GM12864 (cell line): ENCODE data around the gene USH2A.

Experiments
- DNase-seq: peaks from one replicate; pipeline ENCODE4 v3.0.0-alpha.2; 2011; ENCODE audit warnings: low read depth
- H3K4me3 ChIP-seq: 2 replicates; pipeline ENCODE4 v1.5.1; 2011; ENCODE audit warnings: mild to moderate bottlenecking, low read depth, low read length, control low read depth
- TF ChIP-seq, protein P1 (sequence below): IDR thresholded peaks from 2 replicates; pipeline ENCODE4 v1.5.1; 2011; ENCODE audit warnings: low read depth, mild to moderate bottlenecking, moderate library complexity, low read length, control low read depth, inconsistent platforms; ENCODE audit errors: missing control alignments

Gene USH2A

DNA sequence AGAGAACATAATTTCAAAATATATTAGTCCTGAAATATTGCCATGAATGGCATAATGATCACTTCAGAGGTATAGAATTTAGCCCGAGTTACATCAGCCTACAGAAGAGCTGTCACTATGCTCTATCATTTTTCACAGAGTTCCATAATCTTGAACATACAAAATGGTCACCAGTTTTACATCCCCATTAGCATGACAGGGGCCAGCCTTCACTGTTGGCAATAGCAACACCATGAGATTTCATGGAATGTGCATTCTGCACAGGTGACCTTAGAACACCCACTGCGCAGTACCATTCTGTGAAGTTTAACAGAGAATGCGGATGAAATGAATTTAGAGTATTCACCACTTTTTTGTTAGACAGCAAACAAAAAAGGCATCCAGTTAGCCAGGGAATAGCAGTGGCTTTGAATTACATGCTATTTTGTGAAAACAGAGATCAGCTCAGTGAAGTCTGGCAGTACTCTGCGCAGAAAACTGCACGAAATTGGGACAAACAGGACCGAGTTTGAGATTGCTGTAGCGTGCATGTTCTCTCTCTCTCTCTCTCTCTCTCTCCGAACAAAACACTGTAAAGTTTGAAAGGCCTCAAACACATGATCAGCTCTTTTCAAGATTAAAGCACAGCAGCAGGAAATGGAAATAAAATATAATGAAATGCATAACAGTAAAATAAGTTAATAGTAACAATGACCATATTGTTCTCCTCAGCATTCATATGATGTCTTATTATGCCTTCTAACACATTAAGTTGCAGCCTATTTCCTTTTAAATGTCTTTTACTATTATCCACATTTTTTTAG, 349.3 kb downstream of the USH2A start:
- no peak for DNase-seq
- H3K4me3 ChIP-seq, result no peak overlapping the region
- TF ChIP-seq, protein P1, sequence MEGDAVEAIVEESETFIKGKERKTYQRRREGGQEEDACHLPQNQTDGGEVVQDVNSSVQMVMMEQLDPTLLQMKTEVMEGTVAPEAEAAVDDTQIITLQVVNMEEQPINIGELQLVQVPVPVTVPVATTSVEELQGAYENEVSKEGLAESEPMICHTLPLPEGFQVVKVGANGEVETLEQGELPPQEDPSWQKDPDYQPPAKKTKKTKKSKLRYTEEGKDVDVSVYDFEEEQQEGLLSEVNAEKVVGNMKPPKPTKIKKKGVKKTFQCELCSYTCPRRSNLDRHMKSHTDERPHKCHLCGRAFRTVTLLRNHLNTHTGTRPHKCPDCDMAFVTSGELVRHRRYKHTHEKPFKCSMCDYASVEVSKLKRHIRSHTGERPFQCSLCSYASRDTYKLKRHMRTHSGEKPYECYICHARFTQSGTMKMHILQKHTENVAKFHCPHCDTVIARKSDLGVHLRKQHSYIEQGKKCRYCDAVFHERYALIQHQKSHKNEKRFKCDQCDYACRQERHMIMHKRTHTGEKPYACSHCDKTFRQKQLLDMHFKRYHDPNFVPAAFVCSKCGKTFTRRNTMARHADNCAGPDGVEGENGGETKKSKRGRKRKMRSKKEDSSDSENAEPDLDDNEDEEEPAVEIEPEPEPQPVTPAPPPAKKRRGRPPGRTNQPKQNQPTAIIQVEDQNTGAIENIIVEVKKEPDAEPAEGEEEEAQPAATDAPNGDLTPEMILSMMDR, result no peak

DNA sequence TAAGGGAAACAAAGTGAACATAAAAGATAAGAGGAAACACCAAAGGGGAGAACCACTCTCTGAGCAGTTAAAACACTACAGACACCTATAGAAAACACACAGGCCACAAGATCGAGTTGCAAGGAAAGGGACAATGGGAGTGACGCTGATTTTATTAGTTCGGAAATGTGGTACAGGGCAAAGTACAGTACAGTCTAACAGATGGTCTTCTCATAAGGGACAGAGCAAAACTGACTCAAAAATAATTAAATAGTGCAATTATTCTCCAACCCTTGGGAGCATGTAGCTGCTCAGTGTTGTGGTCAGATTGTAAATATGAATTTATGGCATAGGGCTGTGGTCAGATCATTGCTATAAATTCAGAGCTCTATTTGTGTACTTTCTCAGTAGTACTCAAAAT, 352.0 kb downstream of the USH2A start:
- TF ChIP-seq, protein P1, result no peak
- no peak for DNase-seq
- no peak overlapping the region for H3K4me3 ChIP-seq

DNA sequence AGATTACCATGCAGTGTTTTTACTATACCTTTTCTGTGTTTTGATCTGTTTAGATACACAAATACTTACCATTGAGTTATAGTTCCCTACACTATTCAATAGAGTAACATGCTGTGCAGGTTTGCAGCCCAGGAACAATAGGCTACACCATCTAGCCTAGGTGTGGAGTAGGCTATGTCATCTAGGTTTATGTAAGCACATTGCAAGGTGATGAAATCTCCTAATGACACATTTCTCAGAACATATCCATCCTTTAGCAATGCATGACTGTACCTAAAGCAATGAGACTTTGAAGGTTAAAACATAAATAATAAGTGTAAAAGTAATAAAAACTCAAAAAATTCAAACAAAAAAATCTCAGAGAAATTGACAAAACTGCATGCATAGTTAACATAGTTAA, 358.6 kb downstream of the USH2A start:
- TF ChIP-seq, protein P1, result no peak
- no peak for DNase-seq
- H3K4me3 ChIP-seq, result no peak overlapping the region

DNA sequence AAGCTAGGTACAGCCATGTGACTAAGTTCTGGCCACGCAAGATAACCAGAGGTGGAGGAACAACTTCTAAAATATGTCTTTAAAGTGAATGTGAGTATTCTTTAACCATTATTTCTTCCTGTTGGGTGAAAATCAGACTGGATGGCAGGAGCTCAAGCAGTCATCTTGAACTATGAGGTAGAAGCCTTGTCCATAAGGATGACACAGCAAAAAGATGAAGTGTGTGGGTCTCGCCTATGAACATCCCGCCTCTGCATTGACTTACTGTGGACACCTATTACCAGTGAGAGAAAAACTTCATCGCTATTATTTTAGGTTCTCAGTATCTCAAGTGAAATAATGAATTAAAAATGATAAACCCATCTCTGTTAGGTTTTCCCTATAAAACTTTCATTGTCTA, 365.3 kb downstream of the USH2A start:
- no peak for DNase-seq
- TF ChIP-seq, protein P1, result no peak
- no peak overlapping the region for H3K4me3 ChIP-seq

DNA sequence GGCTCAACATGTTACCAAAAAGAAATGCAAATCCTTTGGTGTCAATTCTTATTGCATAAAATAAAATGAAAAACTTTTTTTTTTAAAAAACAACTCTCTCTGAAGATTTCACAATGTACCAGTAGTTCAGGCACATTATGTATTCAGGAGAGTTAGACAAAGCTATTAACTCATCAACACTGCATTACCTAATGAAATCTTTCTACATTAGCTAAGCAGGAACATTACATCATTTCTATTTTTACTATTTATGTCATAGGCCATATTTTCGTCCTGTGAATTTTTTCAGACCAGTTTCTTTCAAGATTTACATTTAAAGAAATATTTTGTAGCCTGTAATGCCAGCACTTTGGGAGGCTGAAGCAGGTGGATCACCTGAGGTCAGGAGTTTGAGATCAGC, 366.2 kb downstream of the USH2A start:
- no peak overlapping the region for H3K4me3 ChIP-seq
- DNase-seq, result no peak
- TF ChIP-seq, protein P1, result no peak

DNA sequence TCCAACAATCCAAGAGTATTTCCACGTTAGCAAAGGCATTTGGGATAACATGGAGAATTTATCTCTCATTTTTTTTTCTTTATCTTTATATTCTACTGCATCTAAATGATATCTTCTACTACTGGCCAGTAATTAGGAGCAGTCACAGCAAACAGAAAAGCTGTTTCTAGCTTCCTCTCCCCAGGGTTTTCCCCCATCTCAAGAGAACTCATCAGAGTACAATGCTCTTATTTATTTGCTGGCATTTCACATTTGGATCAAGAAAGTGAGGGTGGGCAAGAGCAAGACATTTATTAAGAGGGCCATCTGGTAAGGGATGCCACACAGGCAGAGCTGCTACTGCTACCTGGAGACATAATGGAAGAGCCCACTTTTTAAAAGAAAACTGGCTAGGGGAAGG, 368.2 kb downstream of the USH2A start:
- TF ChIP-seq, protein P1, result no peak
- DNase-seq, result no peak
- no peak overlapping the region for H3K4me3 ChIP-seq

DNA sequence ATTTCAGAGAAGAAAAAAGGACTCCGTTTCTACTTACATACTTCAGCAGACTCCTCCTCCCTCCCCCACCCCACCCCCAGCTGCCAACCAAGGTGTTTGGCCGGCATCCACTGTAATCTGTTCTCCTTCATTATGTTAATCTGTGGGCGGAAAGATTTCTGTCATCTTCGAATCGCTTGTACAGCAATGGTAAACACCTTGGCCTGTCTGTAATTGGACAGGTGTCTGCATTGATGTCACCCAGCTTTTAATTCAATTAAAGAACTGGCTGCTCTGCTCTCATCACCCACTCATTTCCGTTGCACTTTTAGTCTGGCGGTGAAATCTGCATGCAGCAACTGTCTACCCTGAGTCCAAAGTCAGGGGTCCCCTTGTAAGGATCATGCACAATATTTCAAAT, 368.6 kb downstream of the USH2A start:
- TF ChIP-seq, protein P1, result no peak
- DNase-seq, result no peak
- no peak overlapping the region for H3K4me3 ChIP-seq
